Stimulated activated CD8-positive, alpha-beta memory T cell treated with anti-CD3 and anti-CD28 coated beads, Interleukin-2, amount 100 ng/mL, for 1 hour (primary cell): ENCODE results near the gene TK2.
"Not testable (repeated sequence)": the region's sequence is repeated elsewhere in the genome, so short reads cannot be mapped to it uniquely, and the experiment has no call there.

Experiments
- DNase-seq, 2 donors: peaks; one replicate each; pipeline ENCODE4 v3.0.0-alpha.2; 2020; ENCODE audit warnings: low read depth in 2 of 2

The TK2 gene

DNA sequence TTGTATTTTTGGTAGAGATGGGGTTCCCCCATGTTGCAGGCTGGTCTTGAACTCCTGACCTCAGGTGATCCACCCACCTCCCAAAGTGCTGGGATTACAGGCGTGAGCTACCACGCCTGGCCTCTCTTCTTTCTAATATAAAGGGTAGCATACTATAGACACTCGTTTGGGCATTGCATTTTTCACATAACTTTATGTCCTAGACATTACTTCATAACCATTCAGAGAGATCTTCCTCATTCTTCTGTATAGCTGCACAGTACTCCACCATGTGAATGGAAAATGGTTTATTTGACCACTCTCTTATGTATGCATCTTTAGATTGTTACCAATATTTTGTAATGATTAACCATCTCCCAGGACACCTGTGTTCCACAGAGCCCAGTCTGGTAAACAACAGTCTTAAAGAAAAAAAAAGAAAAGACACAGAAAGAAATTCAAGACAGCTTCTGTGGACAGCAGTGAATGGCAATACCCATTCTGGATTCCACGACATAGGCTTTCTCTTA, 42.1 kb downstream of the TK2 start:
- DNase-seq: no peak

DNA sequence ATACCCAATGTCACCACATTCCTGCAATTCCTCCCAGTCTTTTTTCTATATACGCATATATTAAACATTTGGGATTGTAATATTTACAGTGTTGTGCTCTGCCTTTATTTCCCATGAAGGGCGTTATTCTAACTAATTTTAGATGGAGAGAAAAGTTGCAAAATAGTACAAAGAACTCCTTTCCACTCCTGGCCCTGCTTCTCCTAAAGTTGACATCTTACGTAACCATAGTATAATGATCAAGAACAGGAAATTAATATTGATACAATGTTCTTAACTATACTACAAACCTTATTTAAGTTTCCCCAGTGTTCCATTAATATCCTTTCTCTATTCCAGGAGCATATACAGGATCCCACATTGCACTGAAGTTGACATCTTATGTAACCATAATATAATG, 46.3 kb downstream of the TK2 start:
- no peak for DNase-seq

DNA sequence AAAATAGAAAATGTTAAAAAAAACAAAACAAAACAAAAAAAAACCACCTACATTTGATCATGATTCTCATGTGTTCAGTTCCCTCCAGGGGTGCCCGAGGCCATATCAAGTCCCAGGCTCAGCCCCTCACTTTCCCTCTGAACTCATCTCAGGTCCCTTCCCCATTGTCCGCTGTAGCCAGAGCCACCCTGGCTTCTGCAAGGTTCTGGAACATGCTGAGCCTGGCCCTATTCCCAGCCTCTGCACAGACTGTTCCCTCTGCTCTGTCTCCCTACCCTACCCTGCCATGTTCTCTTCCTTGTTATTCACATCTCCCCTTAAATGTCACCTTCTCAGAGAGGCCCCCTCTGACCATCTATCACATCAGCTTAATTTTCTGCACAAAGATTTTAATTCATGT, 46.9 kb downstream of the TK2 start:
- DNase-seq: no peak

DNA sequence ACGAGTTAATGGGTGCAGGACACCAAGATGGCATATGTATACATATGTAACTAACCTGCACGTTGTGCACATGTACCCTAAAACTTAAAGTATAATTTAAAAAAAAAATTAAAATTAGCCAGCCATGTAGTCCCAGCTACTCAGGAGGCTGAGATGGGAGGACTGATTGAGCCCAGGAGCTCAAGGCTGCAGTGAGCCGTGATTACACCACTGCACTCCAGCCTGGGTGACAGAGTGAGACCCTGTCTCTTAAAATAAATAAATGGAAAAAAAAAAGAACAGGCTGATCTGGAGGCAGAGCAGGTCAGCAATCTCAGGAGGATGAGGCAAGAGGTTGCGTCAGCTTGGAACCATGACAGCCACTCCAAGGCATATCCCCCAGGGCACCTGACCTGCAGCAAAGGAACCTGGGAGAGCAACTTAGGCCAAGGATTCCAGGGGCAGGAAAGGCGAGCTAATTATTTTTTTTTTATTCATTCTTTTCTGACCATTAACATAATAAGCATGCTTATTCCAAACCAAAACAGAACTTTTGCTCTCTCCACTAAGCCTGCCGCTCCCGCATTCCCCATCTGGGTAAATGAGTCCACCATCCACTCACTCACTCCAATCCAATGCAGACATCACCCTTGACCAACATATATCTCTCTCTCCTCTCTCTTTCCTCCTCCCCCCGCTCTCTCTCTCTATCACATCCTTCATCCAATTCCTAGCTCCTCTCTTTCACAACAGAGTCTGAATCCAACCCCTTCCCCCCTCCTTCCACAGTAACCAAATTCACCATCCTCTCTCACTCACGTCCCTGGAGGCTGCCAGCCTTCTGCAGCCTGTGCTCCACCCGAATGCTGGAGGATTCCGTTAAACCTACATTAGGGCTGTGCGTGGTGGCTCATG, 47.7 kb downstream of the TK2 start:
- no peak for DNase-seq

DNA sequence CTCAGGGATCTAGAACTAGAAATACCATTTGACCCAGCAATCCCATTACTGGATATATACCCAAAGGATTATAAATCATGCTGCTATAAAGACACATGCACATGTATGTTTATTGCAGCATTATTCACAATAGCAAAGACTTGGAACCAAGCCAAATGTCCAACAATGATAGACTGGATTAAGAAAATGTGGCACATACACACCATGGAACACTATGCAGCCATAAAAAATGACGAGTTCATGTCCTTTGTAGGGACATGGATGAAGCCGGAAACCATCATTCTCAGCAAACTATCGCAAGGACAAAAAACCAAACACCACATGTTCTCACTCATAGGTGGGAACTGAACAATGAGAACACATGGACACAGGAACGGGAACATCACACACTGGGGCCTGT, 48.4 kb downstream of the TK2 start:
- not testable (repeated sequence) for DNase-seq

DNA sequence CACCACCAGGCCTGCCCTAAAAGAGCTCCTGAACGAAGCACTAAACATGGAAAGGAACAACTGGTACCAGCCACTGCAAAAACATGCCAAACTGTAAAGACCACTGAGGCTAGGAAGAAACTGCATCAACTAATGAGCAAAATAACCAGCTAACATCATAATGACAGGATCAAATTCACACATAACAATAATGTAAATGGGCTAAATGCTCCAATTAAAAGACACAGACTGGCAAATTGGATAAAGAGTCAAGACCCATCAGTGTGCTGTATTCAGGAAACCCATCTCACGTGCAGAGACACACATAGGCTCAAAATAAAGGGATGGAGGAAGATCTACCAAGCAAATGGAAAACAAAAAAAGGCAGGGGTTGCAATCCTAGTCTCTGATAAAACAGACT, 52.0 kb downstream of the TK2 start:
- not testable (repeated sequence) for DNase-seq

DNA sequence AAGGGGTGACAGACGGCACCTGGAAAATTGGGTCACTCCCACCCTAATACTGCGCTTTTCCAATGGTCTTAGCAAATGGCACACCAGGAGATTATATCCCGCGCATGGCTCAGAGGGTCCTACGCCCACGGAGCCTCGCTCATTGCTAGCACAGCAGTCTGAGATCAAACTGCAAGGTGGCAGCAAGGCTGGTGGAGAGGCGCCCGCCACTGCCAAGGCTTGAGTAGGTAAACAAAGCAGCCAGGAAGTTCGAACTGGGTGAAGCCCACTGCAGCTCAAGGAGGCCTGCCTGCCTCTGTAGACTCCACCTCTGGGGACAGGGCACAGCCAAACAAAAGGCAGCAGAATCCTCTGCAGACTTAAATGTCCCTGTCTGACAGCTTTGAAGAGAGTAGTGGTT, 53.7 kb downstream of the TK2 start:
- not testable (repeated sequence) for DNase-seq

DNA sequence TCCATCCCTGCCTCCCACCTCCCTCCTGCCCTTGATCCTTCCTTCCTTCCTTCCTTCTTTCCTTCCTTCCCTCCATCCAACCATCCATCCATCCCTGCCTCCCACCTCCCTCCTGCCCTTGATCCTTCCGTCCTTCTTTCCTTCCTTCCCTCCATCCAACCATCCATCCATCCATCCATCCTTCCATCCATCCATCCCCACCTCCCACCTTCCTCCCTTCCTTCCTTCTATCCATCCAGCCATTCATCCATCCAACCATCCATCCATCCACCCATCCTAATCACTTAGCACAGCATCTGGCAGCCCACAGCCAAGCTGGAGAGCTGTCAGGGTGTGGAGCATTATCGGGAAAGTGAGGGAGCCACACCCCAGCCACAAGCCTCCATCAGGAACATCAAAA, 54.5 kb downstream of the TK2 start:
- DNase-seq: no peak

DNA sequence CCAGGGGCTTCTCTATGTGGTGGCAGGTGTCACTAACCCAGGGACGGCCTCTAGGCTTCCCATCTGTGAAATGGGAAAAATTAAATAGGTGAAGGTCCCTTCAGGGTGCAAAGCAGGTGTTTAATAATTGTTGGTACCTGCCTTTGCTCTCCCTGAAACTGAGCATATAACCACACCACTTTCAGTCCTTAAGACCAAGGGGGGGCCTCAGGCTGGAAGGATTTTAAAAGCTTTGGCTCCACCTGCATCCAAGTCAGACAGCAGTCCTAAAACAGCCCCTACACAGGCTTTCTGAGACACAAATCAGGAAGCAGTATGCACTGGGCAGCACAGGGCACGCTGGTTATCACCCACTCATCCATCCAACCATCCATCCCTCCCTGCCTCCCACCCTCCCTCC, 55.0 kb downstream of the TK2 start:
- no peak for DNase-seq

DNA sequence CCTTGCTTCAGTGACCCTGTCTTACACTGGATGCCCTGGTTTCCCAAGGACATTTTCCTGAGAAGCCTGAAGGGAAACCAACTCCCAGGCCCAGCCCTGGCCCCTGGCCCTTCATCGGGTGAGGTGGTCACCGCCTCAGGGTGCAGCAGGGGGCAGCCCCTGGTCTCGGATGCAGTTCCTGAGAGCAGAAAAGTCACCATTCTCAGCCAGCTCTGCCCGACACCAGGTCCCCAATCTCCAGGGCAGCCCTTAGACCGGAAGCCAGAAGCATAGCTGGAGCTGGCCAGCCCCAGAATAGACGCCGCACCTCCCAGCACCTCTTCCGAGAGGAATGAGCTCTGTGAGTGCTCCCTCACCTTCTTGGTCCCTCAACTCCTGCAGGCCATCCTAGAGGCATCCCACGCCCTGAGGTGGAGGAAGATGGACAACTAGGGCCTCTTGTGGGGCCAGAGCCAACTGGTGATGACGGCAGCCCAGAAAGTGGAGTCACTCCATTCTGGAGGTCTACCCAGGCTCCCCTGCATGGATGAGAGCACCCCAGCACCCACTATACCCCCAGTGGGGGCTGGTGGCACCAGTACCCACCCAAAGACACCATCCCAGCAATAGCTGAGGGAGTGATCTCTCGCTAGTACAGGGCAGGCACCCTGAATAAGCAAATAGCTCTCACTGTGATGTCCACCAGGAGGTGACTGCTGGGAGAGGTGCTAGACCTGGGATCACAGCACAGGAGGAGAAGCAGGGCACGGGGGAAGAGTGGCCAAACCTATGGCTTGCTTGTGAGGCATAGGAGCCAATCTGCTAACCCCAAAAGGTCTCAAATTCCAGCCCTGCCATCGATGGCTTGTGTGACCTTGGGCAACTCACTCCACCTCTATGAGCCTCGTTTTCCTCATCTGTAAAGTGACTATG, 56.2 kb downstream of the TK2 start:
- DNase-seq: no peak

DNA sequence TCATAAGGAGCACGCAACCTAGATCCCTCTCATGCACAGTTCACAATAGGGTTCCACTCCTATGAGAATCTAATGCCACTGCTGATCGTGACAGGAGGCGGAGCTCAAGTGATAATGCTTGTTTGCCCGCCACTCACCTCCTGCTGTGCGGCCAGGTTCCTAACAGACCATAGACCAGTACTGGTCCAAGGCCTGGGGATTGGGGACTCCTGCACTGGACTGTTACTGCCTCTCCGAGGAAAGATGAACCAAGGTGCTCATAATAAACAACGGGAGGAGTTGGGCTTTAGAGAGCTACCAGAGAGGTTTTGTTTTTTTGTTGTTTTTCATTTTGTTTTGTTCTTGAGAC, 58.2 kb downstream of the TK2 start:
- no peak for DNase-seq

DNA sequence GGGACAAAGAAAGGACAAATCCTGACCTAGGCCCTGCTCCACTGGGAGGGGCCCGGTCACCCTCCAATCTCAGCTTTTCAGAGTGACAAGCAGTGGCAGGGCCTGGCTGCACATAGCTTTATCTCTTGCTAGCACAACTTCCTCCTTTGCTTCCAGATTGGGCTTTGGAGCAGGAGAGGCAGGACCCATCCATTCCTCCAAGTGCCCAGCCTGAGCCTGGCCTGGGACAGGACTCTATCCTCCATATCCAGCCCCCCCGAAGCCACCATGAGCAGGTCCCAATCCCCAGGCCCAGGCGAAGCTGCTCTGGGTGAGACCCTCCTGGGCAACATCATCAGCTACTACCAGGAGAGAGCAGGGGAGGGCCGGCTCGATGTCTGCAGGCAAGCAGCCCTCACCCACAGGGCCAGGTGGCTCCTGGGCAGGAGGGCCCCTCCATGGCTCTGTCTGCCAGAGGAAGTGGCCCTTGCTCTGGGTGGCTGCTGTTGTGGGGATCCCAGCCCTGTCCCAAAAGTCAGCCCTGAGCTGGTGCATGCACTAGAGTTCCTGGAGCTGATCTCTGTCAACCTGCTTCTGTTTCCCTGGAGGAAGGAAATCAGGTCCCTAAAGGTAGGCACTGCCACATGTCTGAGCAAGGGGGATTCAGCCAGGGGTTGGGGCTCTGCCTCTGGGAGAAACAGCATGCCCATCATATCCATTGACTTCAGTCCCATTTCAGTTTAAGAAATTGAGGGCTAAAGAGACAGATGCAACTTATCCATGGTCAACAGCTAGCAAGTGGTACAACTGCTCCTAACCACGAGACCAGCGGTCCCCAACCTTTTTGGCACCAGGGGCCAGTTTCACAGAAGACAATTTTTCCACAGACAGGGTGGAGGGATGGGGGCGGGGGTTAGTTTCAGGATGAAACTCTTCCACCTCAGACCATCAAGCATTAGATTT, 58.9 kb downstream of the TK2 start:
- no peak for DNase-seq

DNA sequence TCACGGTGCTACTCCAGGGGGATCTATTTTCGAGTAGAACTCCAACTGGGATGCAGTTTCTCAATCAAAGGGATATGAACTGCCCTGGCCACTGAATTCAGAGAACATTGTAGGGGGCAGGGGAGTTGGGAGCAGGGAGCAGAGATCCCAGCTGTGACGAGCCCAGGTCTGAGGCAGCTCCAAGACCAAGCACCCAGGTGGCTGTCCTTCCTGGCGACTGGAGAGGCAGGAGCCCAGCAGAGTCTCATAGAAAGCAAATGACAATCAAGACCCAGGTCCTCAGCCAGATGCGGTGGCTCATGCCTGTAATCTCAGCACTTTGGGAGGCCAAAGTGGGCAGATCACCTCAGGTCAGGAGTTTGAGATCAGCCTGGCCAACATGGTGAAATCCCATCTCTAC, 60.1 kb downstream of the TK2 start:
- DNase-seq: no peak

DNA sequence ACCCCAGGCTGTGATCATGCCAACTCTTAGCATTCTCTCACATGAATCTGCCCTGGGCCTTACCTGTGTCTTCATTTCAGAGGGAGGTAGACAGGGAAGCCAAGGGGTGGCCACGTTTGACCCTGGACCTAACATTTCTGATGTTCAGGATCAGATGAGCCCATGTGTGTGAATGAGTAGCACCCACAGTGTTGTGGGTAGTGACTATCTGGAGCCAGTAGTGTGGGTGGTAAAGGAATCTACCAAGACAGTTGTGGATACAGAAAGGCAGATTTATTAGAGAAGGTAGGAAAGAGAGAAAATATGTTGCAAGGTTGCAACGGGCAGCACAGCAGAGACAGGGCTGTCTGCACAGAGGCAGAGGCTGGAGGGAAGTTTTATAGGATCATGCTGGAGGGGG, 60.5 kb downstream of the TK2 start:
- DNase-seq: no peak

DNA sequence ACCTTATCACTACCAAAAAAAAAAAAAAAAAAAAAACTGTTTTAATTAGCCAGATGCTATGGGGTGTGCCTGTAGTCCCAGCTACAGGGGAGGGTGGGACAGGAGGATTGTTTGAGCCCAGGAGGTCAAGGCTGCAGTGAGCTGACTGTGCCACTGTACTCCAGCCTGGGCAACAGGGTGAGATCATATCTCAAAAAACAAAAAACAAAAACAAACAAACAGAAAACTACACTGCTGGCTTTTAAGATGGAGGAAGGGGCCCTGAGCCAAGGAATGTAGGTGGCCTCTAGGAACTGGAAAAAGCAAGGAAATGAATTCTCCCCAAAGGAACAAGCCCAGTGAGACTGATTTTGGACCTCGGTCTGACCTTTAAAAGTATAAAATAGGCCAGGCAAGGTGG, 61.4 kb downstream of the TK2 start:
- DNase-seq: no peak

DNA sequence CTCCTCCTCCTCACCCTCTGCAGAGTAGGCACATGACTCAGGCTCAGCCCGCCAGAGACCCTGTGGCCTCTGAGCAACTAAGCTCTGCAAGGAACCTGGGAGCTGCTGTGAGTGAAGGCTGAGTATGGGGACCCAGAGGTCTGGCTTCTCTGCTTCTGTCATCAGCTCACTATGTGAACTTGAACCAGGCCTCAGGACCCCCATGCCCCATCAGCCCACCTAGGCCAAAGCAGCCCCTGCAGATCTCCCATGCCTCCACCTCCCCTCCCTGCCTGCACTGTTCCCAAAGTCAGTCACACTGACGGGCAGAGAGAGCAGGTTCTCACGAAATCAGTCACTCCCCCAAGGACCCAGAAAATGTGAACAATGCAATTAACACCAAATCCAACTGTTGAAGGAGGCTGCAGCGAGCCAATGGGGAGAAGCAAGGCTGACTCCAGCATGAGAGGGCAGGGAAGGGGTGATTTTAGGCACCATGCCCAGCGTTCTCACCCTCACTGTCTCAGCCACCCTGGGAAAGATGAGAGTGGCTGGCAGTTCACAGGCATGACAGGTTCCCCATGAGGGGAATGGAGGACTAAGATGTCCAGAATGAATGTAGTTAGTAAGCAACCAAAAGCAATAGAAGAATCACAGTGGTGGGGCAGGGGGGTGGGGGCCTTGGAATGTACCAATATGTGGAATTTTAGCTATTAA, 62.2 kb downstream of the TK2 start:
- DNase-seq: no peak

DNA sequence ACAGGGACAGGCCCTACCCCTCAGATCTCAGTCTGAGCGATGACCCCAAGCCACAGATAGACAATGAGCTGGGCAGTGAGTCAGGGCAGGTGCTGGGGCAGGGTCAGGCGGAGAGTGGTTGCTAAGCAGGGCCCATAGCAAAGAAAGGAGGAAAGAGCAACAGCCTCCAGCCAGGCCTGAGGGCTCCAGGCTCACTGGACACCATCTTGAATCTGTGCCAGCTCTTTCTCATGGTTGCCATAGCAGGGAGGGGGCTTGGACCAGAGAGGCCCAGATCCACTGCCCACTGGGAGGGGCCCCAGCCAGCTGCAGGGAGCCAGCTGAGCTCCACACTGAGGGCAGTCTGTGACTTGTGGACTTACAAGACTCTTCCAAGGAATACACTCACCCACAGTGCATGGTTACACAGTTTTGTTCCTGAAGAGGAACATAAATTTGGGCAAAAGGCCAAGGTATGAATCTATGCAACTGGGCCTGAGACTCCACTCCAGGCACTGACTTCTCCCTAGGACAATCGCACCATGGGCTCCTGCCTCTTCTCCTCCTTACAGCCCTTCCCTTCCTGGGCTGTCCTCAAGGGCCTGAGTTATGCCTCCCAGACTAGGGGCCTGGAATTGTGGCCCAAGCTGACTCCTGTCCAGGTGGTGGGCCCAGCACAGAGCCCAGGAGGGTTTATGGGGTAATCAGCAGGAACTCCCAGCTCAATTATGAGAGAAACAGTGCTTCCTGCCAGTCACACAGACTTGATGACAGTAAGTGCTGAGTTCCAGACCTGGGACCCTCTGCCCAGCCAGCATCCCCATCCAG, 62.9 kb downstream of the TK2 start:
- no peak for DNase-seq

DNA sequence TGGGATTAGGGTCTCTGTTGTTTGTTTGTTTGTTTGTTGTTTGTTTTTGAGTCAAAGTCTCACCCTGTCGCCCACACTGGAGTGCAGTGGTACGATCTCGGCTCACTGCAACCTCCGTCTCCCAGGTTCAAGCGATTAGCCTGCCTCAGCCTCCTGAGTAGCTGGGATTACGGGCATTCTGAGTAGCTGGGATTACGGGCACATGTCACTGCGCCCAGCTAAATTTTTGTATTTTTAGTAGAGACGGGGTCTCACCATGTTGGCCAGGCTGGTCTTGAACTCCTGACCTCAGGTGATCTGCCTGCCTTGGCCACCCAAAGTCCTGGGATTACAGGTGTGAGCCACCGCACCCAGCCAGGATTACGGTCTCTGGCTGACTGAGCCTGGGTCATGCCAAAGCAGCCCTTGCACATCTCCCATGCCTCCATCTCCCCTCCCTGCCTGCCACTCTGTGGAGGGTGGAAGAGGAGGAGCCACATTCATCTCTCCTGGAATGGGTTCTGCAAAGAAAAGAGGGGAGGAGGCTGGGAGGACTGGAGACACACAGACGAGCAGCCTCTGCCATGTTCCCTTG, 63.6 kb downstream of the TK2 start:
- DNase-seq: no peak

DNA sequence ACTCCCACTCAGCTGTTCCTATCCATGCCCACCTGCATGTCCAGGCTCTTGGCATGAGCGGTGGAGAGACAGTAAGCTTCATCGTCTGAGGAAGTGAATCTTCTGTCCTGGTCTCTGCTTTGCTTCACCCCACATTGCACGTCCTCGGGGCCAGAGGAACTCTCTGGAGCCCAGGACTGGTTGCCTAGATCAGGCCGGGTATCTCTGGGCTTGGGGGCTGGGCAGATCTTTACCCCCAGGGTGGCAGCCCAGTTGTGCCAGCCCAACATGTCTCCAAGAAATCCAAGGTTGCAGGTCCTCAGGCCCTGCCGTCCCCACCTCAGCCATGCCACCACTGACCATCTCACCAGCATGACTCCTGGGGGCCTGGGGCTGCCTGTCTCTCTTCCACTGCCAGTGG, 64.5 kb downstream of the TK2 start:
- no peak for DNase-seq
